HCT116 (cell line): ENCODE measurements around the gene PRSS22.

Source experiments
- CEBPB ChIP-seq: IDR thresholded peaks from 2 replicates; pipeline ENCODE4 v1.6.1; 2012; ENCODE audit warnings: low read depth
- ELF1 ChIP-seq: IDR thresholded peaks from 2 replicates; pipeline ENCODE4 v1.6.1; 2012; ENCODE audit warnings: low read depth, borderline replicate concordance
- EZH2 ChIP-seq: fragments of 200-600 bp; sonication (generic); IDR thresholded peaks from 2 replicates; pipeline ENCODE4 v1.6.1; 2017; ENCODE audit warnings: antibody characterized with exemption, mixed run types
- EZH2phosphoT487 ChIP-seq: fragments of 200-600 bp; IDR thresholded peaks from 2 replicates; pipeline ENCODE4 v1.6.1; 2018; ENCODE audit warnings: antibody characterized with exemption, borderline replicate concordance
- JUND ChIP-seq: IDR thresholded peaks from 2 replicates; pipeline ENCODE4 v1.6.1; 2012
- POLR2A ChIP-seq: IDR thresholded peaks from 2 replicates; pipeline ENCODE4 v1.7.0; 2011; ENCODE audit warnings: borderline replicate concordance; ENCODE audit not compliant: insufficient read depth, insufficient read length; ENCODE audit errors: extremely low read depth
- POLR2AphosphoS5 ChIP-seq: IDR thresholded peaks from 2 replicates; pipeline ENCODE4 v1.6.1; 2011; ENCODE audit warnings: mild to moderate bottlenecking, low read depth, low read length, moderate library complexity
- SIN3A ChIP-seq: IDR thresholded peaks from 2 replicates; pipeline ENCODE4 v1.6.1; 2012; ENCODE audit warnings: low read depth
- SP1 ChIP-seq: IDR thresholded peaks from 2 replicates; pipeline ENCODE4 v1.6.1; 2012; ENCODE audit warnings: low read depth
- YY1 ChIP-seq: IDR thresholded peaks from 2 replicates; pipeline ENCODE4 v1.6.1; 2011; ENCODE audit warnings: low read length, low read depth, moderate library complexity, mild to moderate bottlenecking; ENCODE audit not compliant: insufficient replicate concordance; ENCODE audit errors: extremely low read depth
- ZNF274 ChIP-seq: fragments of 200-500 bp; sonication (Bioruptor generic); IDR thresholded peaks from 2 replicates; pipeline ENCODE4 v1.6.1; 2014; ENCODE audit warnings: mild to moderate bottlenecking, low read depth, low read length, inconsistent platforms
- TF ChIP-seq, protein P1 (sequence below), 3 experiments: fragments of 200-600 bp in 1 of 3; sonication (generic) in 1 of 3; IDR thresholded peaks in 2 of 3; conservative IDR thresholded peaks in 1 of 3; 2 replicates each; pipeline ENCODE4 v1.5.1; 2012 to 2017; ENCODE audit warnings: low read depth in 2 of 3, low read length in 2 of 3, antibody characterized with exemption in 1 of 3, borderline replicate concordance in 1 of 3, control low read depth in 1 of 3, mild to moderate bottlenecking in 1 of 3, mixed read lengths in 1 of 3, mixed run types in 1 of 3, moderate library complexity in 1 of 3; ENCODE audit not compliant: insufficient read depth in 1 of 3
- TF ChIP-seq, protein P2 (sequence below): IDR thresholded peaks from 2 replicates; pipeline ENCODE4 v1.6.1; 2012

DNA sequence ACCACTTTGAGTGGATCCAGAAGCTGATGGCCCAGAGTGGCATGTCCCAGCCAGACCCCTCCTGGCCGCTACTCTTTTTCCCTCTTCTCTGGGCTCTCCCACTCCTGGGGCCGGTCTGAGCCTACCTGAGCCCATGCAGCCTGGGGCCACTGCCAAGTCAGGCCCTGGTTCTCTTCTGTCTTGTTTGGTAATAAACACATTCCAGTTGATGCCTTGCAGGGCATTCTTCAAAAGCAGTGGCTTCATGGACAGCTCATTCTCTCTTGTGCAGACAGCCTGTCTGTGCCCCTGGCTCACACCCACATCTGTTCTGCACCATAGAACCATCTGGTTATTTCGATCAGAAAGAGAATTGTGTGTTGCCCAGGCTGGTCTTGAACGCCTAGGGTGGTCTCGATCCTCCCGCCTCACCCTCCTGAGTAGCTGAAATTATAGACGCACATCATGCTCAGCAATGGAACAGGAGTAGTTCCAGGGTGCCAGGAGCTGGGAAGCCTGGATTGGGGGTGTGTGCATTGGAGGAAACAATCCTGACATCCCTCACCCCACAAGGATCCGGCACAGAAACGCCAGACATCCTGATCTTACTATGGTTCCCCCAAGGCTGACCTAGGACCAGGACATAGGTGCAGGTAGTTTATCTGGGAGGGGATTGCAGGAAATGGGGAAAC, 36.3 kb downstream of the PRSS22 start:
- TF ChIP-seq CEBPB = no peak
- TF ChIP-seq, protein P1, sequence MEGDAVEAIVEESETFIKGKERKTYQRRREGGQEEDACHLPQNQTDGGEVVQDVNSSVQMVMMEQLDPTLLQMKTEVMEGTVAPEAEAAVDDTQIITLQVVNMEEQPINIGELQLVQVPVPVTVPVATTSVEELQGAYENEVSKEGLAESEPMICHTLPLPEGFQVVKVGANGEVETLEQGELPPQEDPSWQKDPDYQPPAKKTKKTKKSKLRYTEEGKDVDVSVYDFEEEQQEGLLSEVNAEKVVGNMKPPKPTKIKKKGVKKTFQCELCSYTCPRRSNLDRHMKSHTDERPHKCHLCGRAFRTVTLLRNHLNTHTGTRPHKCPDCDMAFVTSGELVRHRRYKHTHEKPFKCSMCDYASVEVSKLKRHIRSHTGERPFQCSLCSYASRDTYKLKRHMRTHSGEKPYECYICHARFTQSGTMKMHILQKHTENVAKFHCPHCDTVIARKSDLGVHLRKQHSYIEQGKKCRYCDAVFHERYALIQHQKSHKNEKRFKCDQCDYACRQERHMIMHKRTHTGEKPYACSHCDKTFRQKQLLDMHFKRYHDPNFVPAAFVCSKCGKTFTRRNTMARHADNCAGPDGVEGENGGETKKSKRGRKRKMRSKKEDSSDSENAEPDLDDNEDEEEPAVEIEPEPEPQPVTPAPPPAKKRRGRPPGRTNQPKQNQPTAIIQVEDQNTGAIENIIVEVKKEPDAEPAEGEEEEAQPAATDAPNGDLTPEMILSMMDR (IDR thresholded peaks at IDR 0.05 in 2 of 3, conservative IDR thresholded peaks at IDR 0.05 in 1 of 3; ENCODE audit: borderline replicate concordance in 1 of 3, insufficient read depth in 1 of 3, low read depth in 2 of 3, low read length in 2 of 3) = no peak
- TF ChIP-seq POLR2AphosphoS5 = no peak
- TF ChIP-seq EZH2 = no peak
- TF ChIP-seq EZH2phosphoT487 = no peak
- no peak for TF ChIP-seq POLR2A
- TF ChIP-seq ELF1 = no peak
- no peak for TF ChIP-seq YY1
- no peak for TF ChIP-seq SP1
- TF ChIP-seq, protein P2, sequence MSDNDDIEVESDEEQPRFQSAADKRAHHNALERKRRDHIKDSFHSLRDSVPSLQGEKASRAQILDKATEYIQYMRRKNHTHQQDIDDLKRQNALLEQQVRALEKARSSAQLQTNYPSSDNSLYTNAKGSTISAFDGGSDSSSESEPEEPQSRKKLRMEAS = no peak
- TF ChIP-seq JUND = no peak
- TF ChIP-seq ZNF274 = no peak
- TF ChIP-seq SIN3A = no peak
